HL-60 (cell line): ENCODE results near the gene JPT2.

Source experiments
- DNase-seq, 2 experiments: peaks; one replicate each; pipeline ENCODE4 v3.0.0-alpha.2; 2010 to 2020; ENCODE audit warnings: low read depth in 1 of 2, low spot score in 1 of 2
- H3K27ac ChIP-seq: fragments of 250-450 bp; sonication (Bioruptor Pico); replicated peaks from 2 replicates; pipeline ENCODE4 v1.5.1; 2020; ENCODE audit warnings: mild to moderate bottlenecking, moderate library complexity
- H3K27me3 ChIP-seq: fragments of 250-450 bp; sonication (Bioruptor Pico); 2 replicates; pipeline ENCODE4 v1.5.1; 2021; ENCODE audit warnings: mild to moderate bottlenecking, moderate library complexity; ENCODE audit not compliant: insufficient read depth, poor library complexity, severe bottlenecking
- H3K4me3 ChIP-seq: replicated peaks from 2 replicates; pipeline ENCODE4 v1.5.1; 2011; ENCODE audit warnings: mild to moderate bottlenecking, control low read depth, low read length; ENCODE audit not compliant: insufficient read depth
- GABPA ChIP-seq: IDR thresholded peaks from 2 replicates; pipeline ENCODE4 v1.6.1; 2012; ENCODE audit warnings: low read depth
- POLR2AphosphoS5 ChIP-seq: IDR thresholded peaks from 2 replicates; pipeline ENCODE4 v1.6.1; 2012; ENCODE audit warnings: low read depth
- SPI1 ChIP-seq: IDR thresholded peaks from 2 replicates; pipeline ENCODE4 v1.6.1; 2012; ENCODE audit warnings: low read depth, mild to moderate bottlenecking, borderline replicate concordance
- TF ChIP-seq, protein P1 (sequence below): IDR thresholded peaks from 2 replicates; pipeline ENCODE4 v1.6.1; 2012; ENCODE audit warnings: low read depth; ENCODE audit not compliant: insufficient replicate concordance
- TF ChIP-seq, protein P2 (sequence below): IDR thresholded peaks from one replicate; pipeline ENCODE4 v1.5.1; 2011; ENCODE audit warnings: low read length, control low read depth, inconsistent platforms; ENCODE audit not compliant: insufficient read depth

Gene JPT2

DNA sequence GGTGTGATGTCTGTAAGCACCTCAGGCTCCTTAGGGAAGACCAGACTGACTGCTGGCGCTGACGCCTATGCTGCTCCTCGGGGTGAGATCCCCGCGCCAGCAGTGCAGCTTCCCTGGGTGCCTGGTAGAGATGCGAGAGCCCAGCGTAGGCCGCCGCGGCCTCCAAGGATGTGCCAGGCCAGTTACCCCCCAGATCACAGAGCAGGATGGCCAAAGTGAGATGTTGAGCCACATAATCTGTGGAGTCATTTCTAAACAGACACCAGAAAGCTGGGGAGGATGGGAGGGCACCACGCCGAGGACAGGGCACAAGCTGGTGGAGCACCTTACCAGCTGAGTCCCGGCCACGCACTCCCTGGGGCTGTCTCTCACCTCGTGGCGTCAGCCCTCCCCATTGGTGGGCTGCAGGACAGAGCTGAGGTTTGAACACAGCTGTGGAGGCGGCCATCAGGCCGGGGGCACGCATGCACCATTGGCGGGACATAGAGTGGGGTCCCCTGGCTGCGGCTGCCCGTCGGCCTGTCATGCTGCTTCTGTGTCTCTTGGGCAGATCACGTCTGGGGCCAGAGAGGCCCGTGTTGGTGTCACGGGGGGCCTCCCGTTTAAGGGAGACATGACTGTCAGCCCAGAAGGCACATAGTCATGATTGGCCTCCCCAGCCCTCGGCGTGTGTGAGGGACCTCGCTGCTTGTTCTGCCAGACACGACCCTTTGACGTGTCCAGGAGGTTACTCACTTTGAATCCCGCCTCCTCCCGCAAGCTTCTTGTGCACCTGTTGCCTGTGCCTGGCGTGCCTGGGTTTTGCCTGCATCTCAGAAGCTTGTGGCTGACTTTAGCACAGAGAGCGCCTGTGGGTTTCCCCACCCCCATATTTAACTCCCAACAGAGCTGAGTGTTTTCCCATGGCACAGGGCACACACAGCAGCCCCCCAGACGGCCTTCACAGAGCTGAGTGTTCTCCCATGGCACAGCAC lies 49.9 kb downstream of the JPT2 start:
- no peak for DNase-seq
- no peak overlapping the region for H3K4me3 ChIP-seq
- H3K27ac ChIP-seq: no peak overlapping the region
- no peaks in the 10 kb centered on the region for H3K27me3 ChIP-seq
- no peak for TF ChIP-seq POLR2AphosphoS5
- TF ChIP-seq, protein P1, sequence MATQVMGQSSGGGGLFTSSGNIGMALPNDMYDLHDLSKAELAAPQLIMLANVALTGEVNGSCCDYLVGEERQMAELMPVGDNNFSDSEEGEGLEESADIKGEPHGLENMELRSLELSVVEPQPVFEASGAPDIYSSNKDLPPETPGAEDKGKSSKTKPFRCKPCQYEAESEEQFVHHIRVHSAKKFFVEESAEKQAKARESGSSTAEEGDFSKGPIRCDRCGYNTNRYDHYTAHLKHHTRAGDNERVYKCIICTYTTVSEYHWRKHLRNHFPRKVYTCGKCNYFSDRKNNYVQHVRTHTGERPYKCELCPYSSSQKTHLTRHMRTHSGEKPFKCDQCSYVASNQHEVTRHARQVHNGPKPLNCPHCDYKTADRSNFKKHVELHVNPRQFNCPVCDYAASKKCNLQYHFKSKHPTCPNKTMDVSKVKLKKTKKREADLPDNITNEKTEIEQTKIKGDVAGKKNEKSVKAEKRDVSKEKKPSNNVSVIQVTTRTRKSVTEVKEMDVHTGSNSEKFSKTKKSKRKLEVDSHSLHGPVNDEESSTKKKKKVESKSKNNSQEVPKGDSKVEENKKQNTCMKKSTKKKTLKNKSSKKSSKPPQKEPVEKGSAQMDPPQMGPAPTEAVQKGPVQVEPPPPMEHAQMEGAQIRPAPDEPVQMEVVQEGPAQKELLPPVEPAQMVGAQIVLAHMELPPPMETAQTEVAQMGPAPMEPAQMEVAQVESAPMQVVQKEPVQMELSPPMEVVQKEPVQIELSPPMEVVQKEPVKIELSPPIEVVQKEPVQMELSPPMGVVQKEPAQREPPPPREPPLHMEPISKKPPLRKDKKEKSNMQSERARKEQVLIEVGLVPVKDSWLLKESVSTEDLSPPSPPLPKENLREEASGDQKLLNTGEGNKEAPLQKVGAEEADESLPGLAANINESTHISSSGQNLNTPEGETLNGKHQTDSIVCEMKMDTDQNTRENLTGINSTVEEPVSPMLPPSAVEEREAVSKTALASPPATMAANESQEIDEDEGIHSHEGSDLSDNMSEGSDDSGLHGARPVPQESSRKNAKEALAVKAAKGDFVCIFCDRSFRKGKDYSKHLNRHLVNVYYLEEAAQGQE: no peak
- TF ChIP-seq, protein P2, sequence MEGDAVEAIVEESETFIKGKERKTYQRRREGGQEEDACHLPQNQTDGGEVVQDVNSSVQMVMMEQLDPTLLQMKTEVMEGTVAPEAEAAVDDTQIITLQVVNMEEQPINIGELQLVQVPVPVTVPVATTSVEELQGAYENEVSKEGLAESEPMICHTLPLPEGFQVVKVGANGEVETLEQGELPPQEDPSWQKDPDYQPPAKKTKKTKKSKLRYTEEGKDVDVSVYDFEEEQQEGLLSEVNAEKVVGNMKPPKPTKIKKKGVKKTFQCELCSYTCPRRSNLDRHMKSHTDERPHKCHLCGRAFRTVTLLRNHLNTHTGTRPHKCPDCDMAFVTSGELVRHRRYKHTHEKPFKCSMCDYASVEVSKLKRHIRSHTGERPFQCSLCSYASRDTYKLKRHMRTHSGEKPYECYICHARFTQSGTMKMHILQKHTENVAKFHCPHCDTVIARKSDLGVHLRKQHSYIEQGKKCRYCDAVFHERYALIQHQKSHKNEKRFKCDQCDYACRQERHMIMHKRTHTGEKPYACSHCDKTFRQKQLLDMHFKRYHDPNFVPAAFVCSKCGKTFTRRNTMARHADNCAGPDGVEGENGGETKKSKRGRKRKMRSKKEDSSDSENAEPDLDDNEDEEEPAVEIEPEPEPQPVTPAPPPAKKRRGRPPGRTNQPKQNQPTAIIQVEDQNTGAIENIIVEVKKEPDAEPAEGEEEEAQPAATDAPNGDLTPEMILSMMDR: no peak

DNA sequence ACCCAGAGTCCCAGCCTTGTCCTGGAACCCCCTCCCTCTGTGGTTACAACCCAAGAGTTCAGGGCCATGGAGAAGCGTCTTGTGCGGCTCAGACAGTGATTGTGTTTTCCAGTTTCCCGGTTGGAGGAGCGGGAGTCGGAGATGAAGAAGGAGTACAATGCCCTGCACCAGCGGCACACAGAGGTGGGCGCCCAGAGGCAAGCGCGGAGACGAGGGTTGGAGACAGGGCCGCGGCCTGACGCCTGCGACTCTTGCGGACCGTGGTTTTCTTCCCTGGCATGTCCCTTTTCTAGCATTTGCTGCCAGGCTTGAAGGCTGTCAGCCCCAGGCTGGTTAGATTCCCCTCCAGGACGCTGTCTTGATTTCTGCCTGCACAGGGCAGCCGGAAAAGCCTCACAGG lies 50.9 kb downstream of the JPT2 start:
- Histone ChIP-seq H3K27me3 (no peaks in the 10 kb centered on the region), H3K27ac (no peak overlapping the region), H3K4me3 (no peak overlapping the region)
- DNase-seq: no peak
- TF ChIP-seq GABPA (no peak), POLR2AphosphoS5 (no peak), SPI1 (no peak)
- TF ChIP-seq, protein P2: no peak
- TF ChIP-seq, protein P1: no peak

DNA sequence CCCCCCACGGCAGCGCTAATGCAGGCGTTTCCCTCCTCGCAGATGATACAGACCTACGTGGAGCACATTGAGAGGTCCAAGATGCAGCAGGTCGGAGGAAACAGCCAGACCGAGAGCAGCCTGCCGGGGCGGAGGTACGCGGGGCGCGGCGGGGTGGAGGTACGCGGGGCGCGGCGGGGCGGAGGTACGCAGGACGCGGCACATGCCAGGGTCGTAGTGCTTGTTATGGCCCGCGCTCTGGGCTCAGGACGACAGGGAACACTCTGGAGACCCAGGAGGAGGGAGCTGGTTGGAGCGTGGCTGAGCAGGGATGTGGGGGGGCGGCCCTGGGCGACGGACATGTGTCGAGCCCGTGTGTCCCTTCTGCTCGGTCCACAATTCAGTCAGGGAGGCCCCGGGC lies 51.4 kb downstream of the JPT2 start:
- no peak for DNase-seq
- H3K27ac ChIP-seq: no peak overlapping the region
- TF ChIP-seq, protein P1: no peak
- TF ChIP-seq GABPA: no peak
- no peak for TF ChIP-seq SPI1
- no peak for TF ChIP-seq POLR2AphosphoS5
- TF ChIP-seq, protein P2: no peak
- H3K4me3 ChIP-seq: no peak overlapping the region
- no peaks in the 10 kb centered on the region for H3K27me3 ChIP-seq
